Measurements from ENCODE around the gene ASXL1.

GRCh38 chr20:32406701-32407100 is 48.6 kb downstream of the ASXL1 start:
- no peak for TF ChIP-seq POLR2A (IDR thresholded peaks at IDR 0.05)
- no peak for TF ChIP-seq CTCF (IDR thresholded peaks at IDR 0.05)

Measured in stomach (tissue), 4 donors.